GM18909 (cell line): Measurements from ENCODE around the gene GALNT13.

Source experiments
- ATAC-seq: cut with Tn5 transposase; IDR thresholded peaks from one replicate; pipeline ENCODE4 v1.9.1; 2021; ENCODE audit warnings: mild to moderate bottlenecking; ENCODE audit not compliant: unreplicated experiment, poor library complexity

GALNT13 gene

GRCh38 chr2:154386186-154386585, 514.5 kb downstream of the GALNT13 start:
- no peak for ATAC-seq

GRCh38 chr2:154391051-154391450, 519.3 kb downstream of the GALNT13 start:
- ATAC-seq: no peak

GRCh38 chr2:154392256-154392655, 520.5 kb downstream of the GALNT13 start:
- ATAC-seq: peak; percentile 91

GRCh38 chr2:154394600-154394999, 522.9 kb downstream of the GALNT13 start:
- no peak for ATAC-seq

- ATAC-seq: no peak
Observed at GRCh38 chr2:154400563-154401290, 529.0 kb downstream of the GALNT13 start.

GRCh38 chr2:154402213-154402612, 530.5 kb downstream of the GALNT13 start:
- peak; percentile 66 for ATAC-seq

GRCh38 chr2:154403242-154403790, 531.6 kb downstream of the GALNT13 start:
- no peak for ATAC-seq

GRCh38 chr2:154408786-154409185, 537.1 kb downstream of the GALNT13 start:
- ATAC-seq: no peak

- ATAC-seq: no peak
Observed at GRCh38 chr2:154422251-154422650, 550.5 kb downstream of the GALNT13 start.

- ATAC-seq: no peak
Observed at GRCh38 chr2:154425994-154426393, 554.3 kb downstream of the GALNT13 start.

- ATAC-seq: no peak
Observed at GRCh38 chr2:154427453-154427852, 555.7 kb downstream of the GALNT13 start.

- ATAC-seq: no peak
Observed at GRCh38 chr2:154428022-154428421, 556.3 kb downstream of the GALNT13 start.

GRCh38 chr2:154433010-154433409, 561.3 kb downstream of the GALNT13 start:
- no peak for ATAC-seq

GRCh38 chr2:154437104-154437503, 565.4 kb downstream of the GALNT13 start:
- ATAC-seq: no peak

GRCh38 chr2:154439156-154439555, 567.4 kb downstream of the GALNT13 start:
- ATAC-seq: no peak

- ATAC-seq: no peak
Observed at GRCh38 chr2:154443919-154444318, 572.2 kb downstream of the GALNT13 start.

- no peak for ATAC-seq
Observed at GRCh38 chr2:154446324-154446723, 574.6 kb downstream of the GALNT13 start.

GRCh38 chr2:154447727-154448418, 576.2 kb downstream of the GALNT13 start:
- ATAC-seq: no peak

GRCh38 chr2:154449951-154450658, 578.4 kb downstream of the GALNT13 start:
- no peak for ATAC-seq

- ATAC-seq: no peak
Observed at GRCh38 chr2:154452471-154452870, 580.7 kb downstream of the GALNT13 start.

- peak; percentile 69 for ATAC-seq
Observed at GRCh38 chr2:154452906-154453493, 581.3 kb downstream of the GALNT13 start.
